ENCODE results near the gene HIVEP3.
"Not testable (repeated sequence)": the region's sequence is repeated elsewhere in the genome, so short reads cannot be mapped to it uniquely, and the experiment has no call there.

Gene HIVEP3

GRCh38 chr1:41713141-41713540, 205.6 kb downstream of the HIVEP3 start:
- DNase-seq (ENCODE audit: low read depth in 2 of 2) = no peak

- no peak for DNase-seq (ENCODE audit: low read depth in 2 of 2)
These were observed 206.0 kb downstream of the HIVEP3 start for GRCh38 chr1:41712695-41713094.

GRCh38 chr1:41712081-41712480, 206.6 kb downstream of the HIVEP3 start:
- DNase-seq (ENCODE audit: low read depth in 2 of 2) = no peak

GRCh38 chr1:41711581-41711980, 207.1 kb downstream of the HIVEP3 start:
- no peak for DNase-seq (ENCODE audit: low read depth in 2 of 2)

GRCh38 chr1:41710980-41711379, 207.7 kb downstream of the HIVEP3 start:
- DNase-seq (ENCODE audit: low read depth in 2 of 2) = no peak

GRCh38 chr1:41709873-41710272, 208.8 kb downstream of the HIVEP3 start:
- DNase-seq (ENCODE audit: low read depth in 2 of 2) = no peak

- no peak for DNase-seq (ENCODE audit: low read depth in 2 of 2)
These were observed 209.4 kb downstream of the HIVEP3 start for GRCh38 chr1:41709331-41709730.

GRCh38 chr1:41708332-41708731, 210.4 kb downstream of the HIVEP3 start:
- no peak for DNase-seq (ENCODE audit: low read depth in 2 of 2)

GRCh38 chr1:41707793-41708192, 210.9 kb downstream of the HIVEP3 start:
- no peak for DNase-seq (ENCODE audit: low read depth in 2 of 2)

GRCh38 chr1:41705798-41706197, 212.9 kb downstream of the HIVEP3 start:
- no peak for DNase-seq (ENCODE audit: low read depth in 2 of 2)

- no peak for DNase-seq (ENCODE audit: low read depth in 2 of 2)
These were observed 214.5 kb downstream of the HIVEP3 start for GRCh38 chr1:41704196-41704595.

GRCh38 chr1:41702771-41703170, 216.0 kb downstream of the HIVEP3 start:
- no peak for DNase-seq (ENCODE audit: low read depth in 2 of 2)

- DNase-seq (ENCODE audit: low read depth in 2 of 2) = no peak
These were observed 217.7 kb downstream of the HIVEP3 start for GRCh38 chr1:41700986-41701535.

GRCh38 chr1:41700581-41700980, 218.1 kb downstream of the HIVEP3 start:
- DNase-seq (ENCODE audit: low read depth in 2 of 2) = no peak

- no peak for DNase-seq (ENCODE audit: low read depth in 2 of 2)
These were observed 218.9 kb downstream of the HIVEP3 start for GRCh38 chr1:41699861-41700248.

- no peak for DNase-seq (ENCODE audit: low read depth in 2 of 2)
These were observed 219.5 kb downstream of the HIVEP3 start for GRCh38 chr1:41698916-41699860.

- DNase-seq (ENCODE audit: low read depth in 2 of 2) = no peak
These were observed 222.3 kb downstream of the HIVEP3 start for GRCh38 chr1:41696381-41696780.

GRCh38 chr1:41695118-41695745, 223.5 kb downstream of the HIVEP3 start:
- DNase-seq (ENCODE audit: low read depth in 2 of 2) = no peak

GRCh38 chr1:41691966-41692365, 226.8 kb downstream of the HIVEP3 start:
- not testable (repeated sequence) for DNase-seq (ENCODE audit: low read depth in 2 of 2)

- no peak for DNase-seq (ENCODE audit: low read depth in 2 of 2)
These were observed 227.3 kb downstream of the HIVEP3 start for GRCh38 chr1:41691424-41691823.

GRCh38 chr1:41690331-41690730, 228.4 kb downstream of the HIVEP3 start:
- no peak for DNase-seq (ENCODE audit: low read depth in 2 of 2)

- DNase-seq (ENCODE audit: low read depth in 2 of 2) = no peak
These were observed 229.2 kb downstream of the HIVEP3 start for GRCh38 chr1:41689558-41689981.

- no peak for DNase-seq (ENCODE audit: low read depth in 2 of 2)
These were observed 229.6 kb downstream of the HIVEP3 start for GRCh38 chr1:41689139-41689538.
